Trophoblast cell (in vitro differentiated cells and primary cell): ENCODE data around the gene CFAP91. TPM values are rescaled to one million over a fixed set of nuclear protein-coding genes. Genes with fewer than 3 reads are reported as not detected.

Experiments used
- DNase-seq, 2 donors: peaks; one replicate each; pipeline ENCODE4 v3.0.0-alpha.2; 2016
- H2AFZ ChIP-seq: 2 replicates; pipeline ENCODE4 v1.6.1; 2013; ENCODE audit warnings: low read length, moderate library complexity, mild to moderate bottlenecking; ENCODE audit not compliant: insufficient read depth, poor library complexity
- H2AK5ac ChIP-seq: 2 replicates; pipeline ENCODE4 v1.6.1; 2013; ENCODE audit warnings: mild to moderate bottlenecking, low read length
- H2BK120ac ChIP-seq: 2 replicates; pipeline ENCODE4 v1.6.1; 2013; ENCODE audit warnings: low read length, mild to moderate bottlenecking, moderate library complexity; ENCODE audit not compliant: insufficient read depth, poor library complexity
- H2BK12ac ChIP-seq: 2 replicates; pipeline ENCODE4 v1.6.1; 2013; ENCODE audit warnings: mild to moderate bottlenecking, low read length, moderate library complexity
- H2BK5ac ChIP-seq: 2 replicates; pipeline ENCODE4 v1.6.1; 2013; ENCODE audit warnings: low read length, low read depth, moderate library complexity, mild to moderate bottlenecking; ENCODE audit not compliant: poor library complexity
- H3K14ac ChIP-seq: 2 replicates; pipeline ENCODE4 v1.6.1; 2013; ENCODE audit warnings: mild to moderate bottlenecking, low read length
- H3K18ac ChIP-seq: 2 replicates; pipeline ENCODE4 v1.6.1; 2013; ENCODE audit warnings: mild to moderate bottlenecking, low read length
- H3K23ac ChIP-seq: 2 replicates; pipeline ENCODE4 v1.6.1; 2013; ENCODE audit warnings: low read length
- H3K27ac ChIP-seq: 2 replicates; pipeline ENCODE4 v1.5.1; 2013; ENCODE audit warnings: low read depth, mild to moderate bottlenecking, inconsistent platforms, low read length, moderate library complexity
- H3K27me3 ChIP-seq: 2 replicates; pipeline ENCODE4 v1.6.1; 2013; ENCODE audit warnings: inconsistent platforms, mild to moderate bottlenecking, low read length, moderate library complexity; ENCODE audit not compliant: insufficient read depth
- H3K36me3 ChIP-seq, 2 experiments: 1 replicate in 1 of 2; 2 replicates in 1 of 2; pipeline ENCODE4 v1.6.1; 2013; ENCODE audit warnings: low read length in 2 of 2, mild to moderate bottlenecking in 2 of 2, moderate library complexity in 1 of 2; ENCODE audit not compliant: insufficient read depth in 2 of 2, control insufficient read depth in 1 of 2
- H3K4ac ChIP-seq: 2 replicates; pipeline ENCODE4 v1.6.1; 2013; ENCODE audit warnings: low read depth, mild to moderate bottlenecking, low read length, moderate library complexity
- H3K4me1 ChIP-seq, 2 experiments: 1 replicate in 1 of 2; 2 replicates in 1 of 2; pipeline ENCODE4 v1.6.1; 2013; ENCODE audit warnings: low read length in 2 of 2, mild to moderate bottlenecking in 2 of 2, moderate library complexity in 1 of 2; ENCODE audit not compliant: insufficient read depth in 2 of 2, control insufficient read depth in 1 of 2
- H3K4me2 ChIP-seq: 2 replicates; pipeline ENCODE4 v1.6.1; 2013; ENCODE audit warnings: inconsistent platforms, mild to moderate bottlenecking, low read length, moderate library complexity
- H3K4me3 ChIP-seq: 2 replicates; pipeline ENCODE4 v1.5.1; 2013; ENCODE audit warnings: mild to moderate bottlenecking, low read depth, low read length, inconsistent platforms
- H3K79me1 ChIP-seq: one replicate; pipeline ENCODE4 v1.6.1; 2013; ENCODE audit warnings: low read length
- H3K79me2 ChIP-seq: 2 replicates; pipeline ENCODE4 v1.6.1; 2013; ENCODE audit warnings: low read length, mild to moderate bottlenecking; ENCODE audit not compliant: control insufficient read depth, insufficient read depth, poor library complexity
- H3K9ac ChIP-seq: 2 replicates; pipeline ENCODE4 v1.6.1; 2013; ENCODE audit warnings: mild to moderate bottlenecking, low read length
- H3K9me3 ChIP-seq: 2 replicates; pipeline ENCODE4 v1.6.1; 2013; ENCODE audit warnings: low read depth, mild to moderate bottlenecking, control low read depth, inconsistent platforms, low read length; ENCODE audit not compliant: insufficient read depth
- H4K12ac ChIP-seq: 2 replicates; pipeline ENCODE4 v1.6.1; 2013; ENCODE audit warnings: low read depth, mild to moderate bottlenecking, low read length, moderate library complexity
- H4K8ac ChIP-seq: 2 replicates; pipeline ENCODE4 v1.6.1; 2013; ENCODE audit warnings: low read depth, mild to moderate bottlenecking, low read length, moderate library complexity
- H4K91ac ChIP-seq: one replicate; pipeline ENCODE4 v1.6.1; 2013; ENCODE audit warnings: low read depth, mild to moderate bottlenecking, low read length, moderate library complexity
- WGBS: extraction: QIAGEN DNeasy Blood & Tissue Kit; methylation state at CpG from one replicate; pipeline ENCODE4 v1.1.7; 2013; ENCODE audit warnings: missing lambda C conversion rate; ENCODE audit not compliant: insufficient read length, insufficient coverage; ENCODE audit errors: extremely low coverage; 5-methylcytosine and 5-hydroxymethylcytosine counted together
- polyA plus RNA-seq: library from polyadenylated mRNA; stranded (reverse); fragments of 200-250 nt; gene quantifications from 2 replicates; pipeline ENCODE4 v1.2.3, GENCODE V29; 2013

The CFAP91 gene
- polyA plus RNA-seq, result 0.08 TPM in 1 of 2 replicates, not detected in the other

- peak; percentile 93 to 97 for DNase-seq
- H4K12ac ChIP-seq, result no peak within 1 kb of the TSS
- no peak within 1 kb of the TSS for H2BK120ac ChIP-seq
- H3K4me1 ChIP-seq, result peaks cover 5% of the 10 kb centered on the region in 2 experiments
- no peaks in the 10 kb centered on the region for H3K79me1 ChIP-seq
- peaks cover 4% of the 10 kb centered on the region for H3K27me3 ChIP-seq
- H4K91ac ChIP-seq, result no peak within 1 kb of the TSS
- no peaks in the 10 kb centered on the region for H3K79me2 ChIP-seq
- H3K9ac ChIP-seq, result no peak within 1 kb of the TSS
- no peak within 1 kb of the TSS for H3K27ac ChIP-seq
- peak within 1 kb of the TSS; percentile 66 for H3K4me2 ChIP-seq
- no peak within 1 kb of the TSS for H2BK12ac ChIP-seq
- no peak within 1 kb of the TSS for H3K18ac ChIP-seq
- WGBS, result no CpG with 5 or more reads among the region's 59 CpGs
- H4K8ac ChIP-seq, result no peak within 1 kb of the TSS
- H3K4ac ChIP-seq, result no peak within 1 kb of the TSS
- peak within 1 kb of the TSS; percentile 19 for H3K4me3 ChIP-seq
- no peaks in the 10 kb centered on the region for H3K36me3 ChIP-seq
- H3K23ac ChIP-seq, result no peak within 1 kb of the TSS
- peak within 1 kb of the TSS; percentile 52 for H2AFZ ChIP-seq
- H2AK5ac ChIP-seq, result no peak within 1 kb of the TSS
- peaks cover 2% of the 10 kb centered on the region for H3K9me3 ChIP-seq
- no peak within 1 kb of the TSS for H3K14ac ChIP-seq
- no peak within 1 kb of the TSS for H2BK5ac ChIP-seq
Observed at GRCh38 chr3:119702530-119703527, at the start of gene CFAP91. Gene CFAP91 (plus strand): TSS chr3:119703022. CDS start chr3:119703099, 77 bp downstream.

- peaks cover under 1 to 7% of the 10 kb centered on the region in 2 experiments for H3K4me1 ChIP-seq
- H3K9ac ChIP-seq, result no peak overlapping the region
- H3K14ac ChIP-seq, result no peak overlapping the region
- H3K4ac ChIP-seq, result no peak overlapping the region
- peaks cover 4% of the 10 kb centered on the region for H3K79me1 ChIP-seq
- no peak overlapping the region for H2BK12ac ChIP-seq
- no peak overlapping the region for H3K27ac ChIP-seq
- no CpG with 5 or more reads among the region's 2 CpGs for WGBS
- DNase-seq, result no peak
- peaks cover under 1% of the 10 kb centered on the region for H3K79me2 ChIP-seq
- no peak overlapping the region for H3K4me3 ChIP-seq
- H2AFZ ChIP-seq, result no peak overlapping the region
- no peak overlapping the region for H4K12ac ChIP-seq
- H3K18ac ChIP-seq, result no peak overlapping the region
- no peak overlapping the region for H2BK5ac ChIP-seq
- peaks cover 13 to 27% of the 10 kb centered on the region in 2 experiments for H3K36me3 ChIP-seq
- H4K8ac ChIP-seq, result no peak overlapping the region
- H3K9me3 ChIP-seq, result peaks cover 2% of the 10 kb centered on the region
- H4K91ac ChIP-seq, result no peak overlapping the region
- no peak overlapping the region for H3K23ac ChIP-seq
- H2AK5ac ChIP-seq, result no peak overlapping the region
- no peak overlapping the region for H2BK120ac ChIP-seq
- no peaks in the 10 kb centered on the region for H3K27me3 ChIP-seq
- H3K4me2 ChIP-seq, result no peak overlapping the region
Observed at GRCh38 chr3:119653876-119654275, 48.9 kb upstream of the CFAP91 start.

GRCh38 chr3:119657887-119658702, 44.7 kb upstream of the CFAP91 start:
- H4K91ac ChIP-seq, result no peak overlapping the region
- no peak overlapping the region for H2BK5ac ChIP-seq
- no peak overlapping the region for H4K12ac ChIP-seq
- no peaks in the 10 kb centered on the region for H3K9me3 ChIP-seq
- H4K8ac ChIP-seq, result no peak overlapping the region
- H3K23ac ChIP-seq, result no peak overlapping the region
- no peak overlapping the region for H2BK120ac ChIP-seq
- no peak overlapping the region for H3K14ac ChIP-seq
- no peak overlapping the region for H3K9ac ChIP-seq
- H3K4me3 ChIP-seq, result no peak overlapping the region
- no peak overlapping the region for H3K18ac ChIP-seq
- 100% methylated on average over 1 of the region's 4 CpGs for WGBS
- H2AFZ ChIP-seq, result no peak overlapping the region
- H3K4ac ChIP-seq, result no peak overlapping the region
- peaks cover 17% of the 10 kb centered on the region for H3K79me2 ChIP-seq
- no peak for DNase-seq
- peaks cover 33% of the 10 kb centered on the region for H3K79me1 ChIP-seq
- no peak overlapping the region for H2AK5ac ChIP-seq
- H3K4me2 ChIP-seq, result peak overlapping the region; percentile 52
- no peaks in the 10 kb centered on the region for H3K27me3 ChIP-seq
- no peak overlapping the region for H2BK12ac ChIP-seq
- H3K27ac ChIP-seq, result no peak overlapping the region
- peaks cover 24 to 30% of the 10 kb centered on the region in 2 experiments for H3K4me1 ChIP-seq
- peaks cover 7 to 14% of the 10 kb centered on the region in 2 experiments for H3K36me3 ChIP-seq

GRCh38 chr3:119658994-119659393, 43.8 kb upstream of the CFAP91 start:
- H2BK5ac ChIP-seq, result peak overlapping the region; percentile 90
- peak overlapping the region; percentile 95 for H3K27ac ChIP-seq
- no CpG with 5 or more reads among the region's 2 CpGs for WGBS
- no peak overlapping the region for H4K12ac ChIP-seq
- peak overlapping the region; percentile 97 for H2BK120ac ChIP-seq
- H3K4me2 ChIP-seq, result peak overlapping the region; percentile 42
- peak overlapping the region; percentile 22 for H2AK5ac ChIP-seq
- no peak overlapping the region for H2AFZ ChIP-seq
- H2BK12ac ChIP-seq, result peak overlapping the region; percentile 87
- H3K27me3 ChIP-seq, result no peaks in the 10 kb centered on the region
- peaks cover 34% of the 10 kb centered on the region for H3K79me1 ChIP-seq
- H3K4me1 ChIP-seq, result peaks cover 24 to 31% of the 10 kb centered on the region in 2 experiments
- H3K18ac ChIP-seq, result peak overlapping the region; percentile 45
- H3K9me3 ChIP-seq, result no peaks in the 10 kb centered on the region
- peak overlapping the region; percentile 83 for H4K91ac ChIP-seq
- H3K4me3 ChIP-seq, result peak overlapping the region; percentile 58
- H3K14ac ChIP-seq, result peak overlapping the region; percentile 100
- H3K9ac ChIP-seq, result no peak overlapping the region
- DNase-seq, result no peak
- no peak overlapping the region for H4K8ac ChIP-seq
- H3K4ac ChIP-seq, result peak overlapping the region; percentile 92
- H3K23ac ChIP-seq, result no peak overlapping the region
- H3K79me2 ChIP-seq, result peaks cover 17% of the 10 kb centered on the region
- H3K36me3 ChIP-seq, result peaks cover 3 to 8% of the 10 kb centered on the region in 2 experiments
